GM18868 (cell line): ENCODE measurements around the gene MTERF4.

Source experiments
- ATAC-seq: cut with Tn5 transposase; IDR thresholded peaks from one replicate; pipeline ENCODE4 v1.9.1; 2021; ENCODE audit warnings: mild to moderate bottlenecking, moderate library complexity; ENCODE audit not compliant: unreplicated experiment

Gene MTERF4

DNA sequence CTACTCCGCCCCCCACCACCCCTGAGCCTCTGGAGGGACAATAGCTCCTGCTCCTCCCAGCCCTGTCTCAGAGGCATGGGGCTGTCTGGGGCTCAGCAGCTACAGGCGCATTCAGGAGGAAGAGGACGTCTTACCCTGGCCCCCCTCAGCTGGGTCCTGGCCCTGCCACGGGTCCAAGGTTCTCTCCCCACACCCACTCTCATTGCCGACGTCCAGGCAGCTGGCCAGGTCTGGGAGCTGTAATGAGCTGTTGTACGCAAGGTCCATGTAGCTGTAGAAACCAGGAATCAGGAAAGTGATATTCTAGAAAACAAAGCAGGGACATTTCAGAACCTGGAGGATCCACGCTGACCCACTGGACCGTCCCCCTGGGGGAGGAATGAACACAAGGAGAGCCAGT lies 33.6 kb upstream of the MTERF4 start:
- ATAC-seq: no peak

DNA sequence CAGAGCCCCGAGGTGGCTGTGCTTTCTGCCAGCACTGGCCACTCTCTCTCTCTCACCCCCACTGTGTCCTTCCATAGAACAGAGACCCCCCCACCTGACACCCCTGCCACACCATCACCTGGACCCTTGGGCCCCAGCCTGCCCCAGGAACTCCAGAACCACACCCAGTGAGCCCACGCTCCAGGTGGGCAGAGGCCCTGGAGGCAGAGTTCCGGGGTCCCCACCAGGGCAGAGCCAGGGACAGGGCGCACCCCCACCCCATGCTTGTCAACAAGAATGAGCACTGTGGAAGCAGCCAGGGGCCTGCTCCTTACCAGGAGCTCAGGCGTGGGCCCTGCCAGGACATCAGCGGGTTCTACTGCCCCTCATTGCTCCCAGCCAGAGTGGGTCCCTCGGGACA lies 32.6 kb upstream of the MTERF4 start:
- ATAC-seq: no peak

DNA sequence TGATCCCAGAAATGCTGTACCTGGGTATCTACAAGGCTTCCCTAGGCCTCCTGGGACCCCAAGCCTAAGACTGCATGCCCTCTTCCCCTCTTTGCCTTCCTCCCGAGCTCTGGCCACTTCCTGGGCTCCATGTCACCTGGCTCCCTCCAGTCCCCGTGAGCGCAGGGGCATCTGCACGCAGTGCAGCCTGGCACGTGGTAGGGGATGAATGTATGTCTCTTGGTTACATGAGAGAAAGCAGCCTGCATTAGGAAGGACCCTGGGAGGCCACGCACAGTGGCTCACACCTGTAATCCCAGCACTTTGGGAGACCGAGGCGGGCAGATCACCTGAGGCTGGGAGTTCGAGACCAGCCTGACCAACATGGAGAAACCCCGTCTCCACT lies 31.3 kb upstream of the MTERF4 start:
- no peak for ATAC-seq

DNA sequence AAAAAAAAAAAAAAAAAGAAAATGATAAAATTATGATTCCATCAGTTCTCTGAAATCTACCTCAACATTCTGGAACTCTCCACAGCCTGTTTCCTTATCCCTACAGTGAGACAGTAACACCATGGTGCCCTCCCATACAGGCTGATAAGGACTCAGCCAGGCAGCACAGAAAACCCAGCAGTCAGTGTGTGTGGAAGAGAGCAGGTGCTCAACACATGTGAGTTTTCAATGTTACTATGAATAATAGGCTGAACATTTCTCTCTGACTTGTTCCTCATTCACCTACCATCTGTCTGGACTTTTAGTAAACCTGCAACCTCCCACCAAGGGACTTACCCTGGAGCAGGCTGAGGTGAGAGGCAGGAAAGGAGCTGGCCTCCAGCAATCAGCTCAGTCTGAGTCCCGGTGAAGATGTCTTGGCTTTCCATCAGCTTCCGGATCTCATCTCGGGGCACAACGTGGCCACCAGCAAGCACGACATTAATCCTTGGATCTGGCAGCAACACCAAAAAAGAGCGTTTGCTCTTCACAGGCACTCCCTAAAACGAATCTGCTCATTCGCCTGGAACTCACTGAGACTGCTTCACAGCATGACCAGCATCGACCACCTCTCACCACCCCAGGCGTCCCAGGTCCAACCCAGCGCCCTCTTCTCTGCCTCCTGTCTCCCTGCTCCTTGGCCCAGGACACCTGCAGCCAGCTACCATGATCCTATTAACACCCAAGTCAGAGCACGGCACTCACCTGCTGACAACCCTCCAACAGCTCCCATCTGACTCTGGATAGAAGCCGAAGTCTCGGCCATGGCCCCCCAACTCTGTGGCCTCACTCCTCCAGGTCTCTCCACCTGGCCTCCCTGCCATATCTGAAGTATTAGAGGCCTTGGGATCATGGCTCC lies 30.7 kb upstream of the MTERF4 start:
- no peak for ATAC-seq

DNA sequence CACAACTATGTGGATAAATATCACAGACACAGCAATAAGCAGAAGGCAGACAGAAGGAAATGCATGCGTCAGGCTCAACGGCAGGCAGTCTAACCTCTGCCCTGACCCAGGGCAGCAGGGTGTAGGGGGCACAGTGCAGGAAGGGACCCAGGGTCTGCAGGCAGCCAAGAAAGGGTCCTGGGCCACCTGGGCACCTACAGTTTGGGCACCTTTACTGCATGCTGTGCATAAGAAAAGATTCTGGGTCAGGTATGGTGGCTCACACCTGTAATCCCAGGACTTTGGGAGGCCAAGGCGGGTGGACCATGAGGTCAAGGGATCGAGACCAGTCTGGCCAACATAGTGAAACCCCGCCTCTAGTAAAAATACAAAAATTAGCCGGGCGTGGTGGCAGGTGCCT lies 29.4 kb upstream of the MTERF4 start:
- no peak for ATAC-seq

DNA sequence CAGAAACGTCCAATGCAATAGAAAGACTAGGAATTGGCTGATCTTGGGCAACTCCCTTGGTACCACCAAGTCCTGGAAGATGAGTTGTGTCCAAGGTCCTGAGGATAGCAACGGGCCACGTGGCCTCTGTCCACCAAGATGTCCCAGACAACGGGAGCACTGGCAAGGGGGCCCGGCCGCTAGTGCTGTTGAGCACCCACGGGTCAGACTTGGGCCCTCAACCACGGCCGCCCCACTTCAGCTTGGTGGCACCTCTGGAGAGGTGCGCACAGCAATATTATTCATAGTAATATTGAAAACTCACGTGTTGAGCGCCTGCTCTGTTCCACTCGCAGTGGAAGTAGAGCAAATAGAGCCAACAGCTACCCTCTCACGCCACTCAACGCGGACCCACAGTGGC lies 28.2 kb upstream of the MTERF4 start:
- ATAC-seq: no peak

DNA sequence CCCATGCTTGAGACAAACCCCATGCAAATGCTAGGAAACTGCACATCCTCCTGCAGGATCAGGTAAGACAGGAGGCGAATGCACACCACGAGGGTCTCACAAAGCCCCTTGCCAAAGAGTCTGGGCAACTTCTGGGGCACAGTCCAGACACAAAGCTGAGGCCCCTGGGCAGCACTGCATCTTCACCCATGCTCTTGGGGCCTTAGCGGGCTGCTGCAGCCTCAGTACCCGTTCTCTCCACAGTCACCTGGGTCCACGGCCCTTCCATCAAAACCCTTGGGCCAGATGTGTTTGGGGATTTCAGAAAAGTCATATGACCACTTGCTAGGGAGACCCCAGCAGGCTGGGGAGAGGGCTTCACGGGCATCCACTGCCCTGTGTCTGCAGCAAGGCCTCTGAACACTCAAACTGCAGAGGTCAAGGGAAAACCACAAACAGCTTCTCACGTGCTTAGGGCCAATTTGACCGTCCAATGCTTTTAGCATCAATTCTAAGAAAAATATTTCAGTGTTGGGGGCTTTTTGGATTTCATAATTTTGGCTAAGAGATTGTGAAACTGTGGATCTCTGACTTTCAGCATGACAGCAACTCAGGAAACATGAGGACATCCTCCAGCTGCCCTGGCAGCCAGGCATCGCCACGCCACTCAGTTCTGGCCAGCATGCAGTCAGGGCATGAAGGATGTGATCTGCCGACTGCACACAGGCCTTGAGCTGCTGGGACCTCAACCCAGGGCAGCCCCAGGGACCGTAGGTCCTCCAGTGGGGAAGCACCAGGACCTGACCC lies 27.2 kb upstream of the MTERF4 start:
- no peak for ATAC-seq

DNA sequence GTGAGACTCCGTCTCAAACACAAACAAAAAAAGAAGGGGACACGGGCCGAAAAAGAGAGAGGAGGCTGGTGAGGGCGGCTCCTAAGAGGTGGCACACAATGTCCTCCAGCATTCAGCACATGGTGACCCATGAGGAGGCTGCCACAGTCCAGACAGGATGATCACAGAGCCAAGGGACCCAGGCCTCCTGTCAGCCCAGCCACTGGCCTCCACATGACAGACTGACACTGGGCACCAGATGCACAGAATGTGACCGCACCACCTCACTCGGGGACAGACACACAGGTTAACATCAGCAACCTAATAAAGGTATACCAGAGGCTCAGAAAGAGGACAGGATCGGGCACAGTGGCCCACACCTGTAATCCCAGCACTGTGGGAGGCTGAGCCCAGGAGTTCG lies 26.2 kb upstream of the MTERF4 start:
- ATAC-seq: no peak

DNA sequence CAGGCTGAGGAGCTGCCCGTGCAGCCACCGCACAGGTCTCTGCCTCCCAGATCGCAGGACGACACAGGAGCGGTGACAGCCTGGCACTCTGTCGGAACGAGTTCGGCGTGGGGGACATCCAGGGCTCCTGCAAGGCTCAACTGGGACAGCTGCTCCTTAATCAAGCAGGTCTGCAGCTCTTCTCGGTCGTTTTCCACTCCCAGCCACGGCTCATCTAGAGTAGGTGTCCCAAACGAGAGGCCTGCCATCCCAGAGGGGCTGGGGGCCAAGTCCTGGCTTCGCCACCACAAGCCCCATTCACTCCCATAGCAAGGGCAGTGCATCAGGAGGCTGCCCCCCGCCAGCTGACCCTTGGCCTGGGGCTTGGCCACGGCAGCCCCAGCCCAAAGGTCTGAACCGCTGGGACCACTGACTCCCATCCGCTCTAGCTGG lies 24.7 kb upstream of the MTERF4 start:
- ATAC-seq: no peak

DNA sequence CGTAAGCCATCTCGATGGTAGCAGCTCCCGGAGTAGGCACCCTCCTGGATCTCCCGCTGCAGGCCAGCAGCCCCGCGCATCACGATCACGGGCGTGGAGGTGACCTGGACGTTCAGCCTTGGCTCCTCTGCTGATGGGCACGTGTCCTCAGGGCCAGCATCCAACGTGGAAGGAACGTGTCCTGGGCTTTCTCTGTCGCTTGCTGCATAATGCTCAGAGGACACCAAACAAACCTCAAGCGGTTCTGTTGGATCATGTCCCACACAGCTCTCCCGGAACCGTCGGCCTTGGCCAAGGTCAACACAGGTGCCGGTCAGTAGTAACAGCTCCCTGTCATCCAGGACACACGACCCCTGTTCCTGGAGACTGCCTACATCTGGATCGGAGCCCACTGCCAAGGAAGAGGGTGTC lies 24.1 kb upstream of the MTERF4 start:
- no peak for ATAC-seq

DNA sequence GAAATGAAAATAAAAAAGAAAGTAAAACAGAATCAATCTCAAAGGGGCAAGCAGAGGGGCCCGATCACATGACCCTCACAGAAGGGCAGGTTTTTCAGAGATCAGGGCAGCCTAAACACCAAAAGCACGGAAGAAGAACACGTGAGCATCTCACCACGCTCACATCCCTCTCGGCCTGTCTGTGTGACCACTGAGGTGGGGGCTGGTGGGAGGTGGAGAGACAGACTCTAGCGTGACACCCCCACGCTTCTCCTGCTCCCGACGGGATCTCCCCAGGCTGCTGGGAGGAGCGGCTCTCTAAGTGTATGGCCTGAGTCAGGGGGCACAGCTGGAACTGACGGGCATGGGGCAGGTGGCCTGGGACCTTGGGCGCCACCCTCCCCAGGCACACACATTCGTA lies 23.5 kb upstream of the MTERF4 start:
- ATAC-seq: no peak

DNA sequence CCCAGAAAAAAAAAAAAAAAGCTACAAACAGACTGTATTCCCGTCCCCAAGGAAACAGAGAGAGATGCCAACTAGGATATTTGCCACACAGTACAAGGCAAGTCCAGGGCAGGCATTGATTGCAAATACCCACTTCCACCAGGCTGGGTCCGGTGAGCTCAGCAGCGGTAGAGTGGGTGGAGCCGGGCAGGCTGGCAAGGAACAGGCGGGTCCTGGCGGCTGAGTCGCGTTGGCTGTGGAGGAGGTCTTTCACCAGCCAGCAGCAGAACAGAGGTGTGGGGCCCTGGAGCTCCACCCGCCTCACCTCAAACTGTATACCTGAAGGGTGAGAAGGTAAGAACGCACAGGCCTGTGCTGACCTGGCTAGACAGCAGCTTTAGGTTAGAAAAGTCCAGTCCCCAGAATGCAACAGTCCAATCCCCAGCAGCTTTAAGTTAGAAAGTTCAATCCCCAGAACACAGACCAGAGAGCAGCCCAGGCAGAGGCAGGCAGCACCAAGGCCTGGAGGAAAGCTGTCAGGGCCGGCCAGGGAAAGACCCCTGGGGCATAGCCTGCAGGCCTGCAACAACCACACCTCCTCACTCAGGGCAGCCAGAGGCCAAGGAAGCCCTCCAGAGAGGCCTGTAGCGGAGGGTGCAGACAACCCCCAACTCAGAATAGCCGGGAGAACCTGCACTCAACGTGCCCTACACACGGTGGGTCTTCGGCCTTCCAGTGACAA lies 21.9 kb upstream of the MTERF4 start:
- ATAC-seq: no peak

DNA sequence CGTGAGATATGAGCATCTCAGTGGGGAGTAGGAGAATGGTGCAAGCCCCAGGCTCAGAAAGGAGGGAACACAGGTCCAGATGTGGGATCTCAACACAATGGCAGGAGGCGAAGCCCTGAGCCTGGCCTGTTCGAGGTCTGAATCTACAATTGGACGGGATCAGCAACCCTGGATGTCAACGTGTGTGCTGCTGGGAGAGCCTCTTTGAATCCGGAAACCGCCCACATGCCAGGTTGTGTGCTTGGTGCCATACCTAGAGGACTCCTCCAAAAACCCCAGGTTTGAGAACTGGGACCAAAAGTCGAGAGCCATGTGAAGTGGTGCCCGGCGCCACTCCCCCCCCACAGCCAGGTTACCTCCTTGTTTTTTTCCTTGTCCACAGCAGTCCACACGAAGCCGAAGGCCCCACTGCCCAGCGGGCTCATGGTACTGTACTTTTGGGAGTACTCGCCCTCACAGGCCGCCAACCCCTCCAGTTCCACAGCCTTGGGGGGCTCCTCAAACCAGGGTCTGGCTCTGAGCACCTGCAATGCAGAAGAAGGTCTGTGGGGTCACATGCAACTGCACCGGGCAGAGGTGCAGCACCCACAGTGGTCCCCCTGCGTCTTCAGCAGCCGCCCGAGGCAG lies 20.4 kb upstream of the MTERF4 start:
- ATAC-seq: no peak

DNA sequence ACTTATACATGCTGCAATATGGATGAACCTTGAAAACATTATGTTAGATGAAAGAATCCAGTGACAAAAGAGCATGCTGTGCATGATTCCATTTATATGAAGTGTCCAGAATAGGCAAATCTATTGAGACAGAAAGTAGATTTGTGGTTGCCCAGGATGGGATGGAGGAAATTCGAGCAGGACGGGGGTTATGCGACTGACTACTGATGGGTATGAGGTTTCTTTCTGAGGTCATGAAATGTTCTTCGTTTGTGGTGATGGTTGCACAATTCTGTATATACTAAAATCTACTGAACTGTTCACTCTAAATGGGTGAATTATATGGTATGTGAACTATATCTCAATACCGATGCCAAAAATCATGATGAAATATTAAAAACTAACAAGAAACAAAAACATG lies 18.9 kb upstream of the MTERF4 start:
- ATAC-seq: no peak

DNA sequence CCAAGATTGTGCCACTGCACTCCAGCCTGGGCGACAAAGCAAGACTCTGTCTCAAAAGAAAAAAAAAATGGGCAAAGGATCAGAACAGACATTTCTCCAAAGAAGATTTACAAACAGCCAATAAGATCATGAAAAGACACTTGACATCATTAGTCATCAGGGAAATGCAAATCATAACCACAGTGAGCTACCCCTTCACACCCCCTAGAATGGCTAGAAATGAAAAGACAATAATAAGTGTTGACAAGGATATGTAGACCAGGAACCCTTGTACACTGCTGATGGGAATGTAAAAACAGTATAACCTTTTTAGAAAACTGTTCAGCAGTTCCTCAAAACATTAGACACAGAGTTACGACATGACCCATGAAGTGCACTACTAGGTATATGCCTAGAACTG lies 18.4 kb upstream of the MTERF4 start:
- no peak for ATAC-seq

DNA sequence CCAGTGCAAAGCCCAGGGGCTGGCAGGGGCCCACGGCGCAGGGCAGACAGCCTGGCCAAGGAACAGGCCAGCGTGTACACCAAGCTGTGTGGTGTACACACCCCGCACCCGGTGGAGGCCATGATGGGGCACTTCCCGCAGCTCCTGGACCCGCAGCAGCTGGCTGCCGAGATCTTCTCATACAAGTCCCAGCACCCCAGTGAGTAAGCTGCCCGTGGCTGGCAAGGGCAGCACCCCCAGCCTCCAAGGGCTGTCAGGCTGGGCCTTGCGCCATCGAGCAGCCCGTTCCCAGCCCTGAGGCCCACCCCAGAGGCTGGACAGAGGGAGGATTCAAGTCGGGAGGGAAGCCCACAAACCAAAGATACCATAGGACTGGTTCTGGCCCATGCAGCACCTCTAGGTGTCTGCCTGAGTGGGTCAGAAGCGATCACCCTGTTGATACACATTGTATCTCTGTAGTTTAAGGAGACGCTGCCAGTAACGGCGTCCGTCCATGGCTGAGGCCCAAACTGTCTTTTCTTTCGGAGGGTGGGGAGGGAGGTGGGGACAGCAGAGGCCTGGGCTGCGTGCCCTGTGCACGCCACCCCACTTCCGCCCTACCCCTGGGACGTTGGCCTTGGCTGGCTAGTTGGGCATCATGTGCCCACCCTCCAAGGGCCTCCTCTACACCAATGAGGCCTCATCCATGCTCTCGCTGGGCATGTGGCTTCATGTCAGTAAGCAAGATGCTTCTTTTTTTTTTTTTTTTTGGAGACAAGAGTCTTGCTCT lies 16.8 kb upstream of the MTERF4 start:
- ATAC-seq: no peak

DNA sequence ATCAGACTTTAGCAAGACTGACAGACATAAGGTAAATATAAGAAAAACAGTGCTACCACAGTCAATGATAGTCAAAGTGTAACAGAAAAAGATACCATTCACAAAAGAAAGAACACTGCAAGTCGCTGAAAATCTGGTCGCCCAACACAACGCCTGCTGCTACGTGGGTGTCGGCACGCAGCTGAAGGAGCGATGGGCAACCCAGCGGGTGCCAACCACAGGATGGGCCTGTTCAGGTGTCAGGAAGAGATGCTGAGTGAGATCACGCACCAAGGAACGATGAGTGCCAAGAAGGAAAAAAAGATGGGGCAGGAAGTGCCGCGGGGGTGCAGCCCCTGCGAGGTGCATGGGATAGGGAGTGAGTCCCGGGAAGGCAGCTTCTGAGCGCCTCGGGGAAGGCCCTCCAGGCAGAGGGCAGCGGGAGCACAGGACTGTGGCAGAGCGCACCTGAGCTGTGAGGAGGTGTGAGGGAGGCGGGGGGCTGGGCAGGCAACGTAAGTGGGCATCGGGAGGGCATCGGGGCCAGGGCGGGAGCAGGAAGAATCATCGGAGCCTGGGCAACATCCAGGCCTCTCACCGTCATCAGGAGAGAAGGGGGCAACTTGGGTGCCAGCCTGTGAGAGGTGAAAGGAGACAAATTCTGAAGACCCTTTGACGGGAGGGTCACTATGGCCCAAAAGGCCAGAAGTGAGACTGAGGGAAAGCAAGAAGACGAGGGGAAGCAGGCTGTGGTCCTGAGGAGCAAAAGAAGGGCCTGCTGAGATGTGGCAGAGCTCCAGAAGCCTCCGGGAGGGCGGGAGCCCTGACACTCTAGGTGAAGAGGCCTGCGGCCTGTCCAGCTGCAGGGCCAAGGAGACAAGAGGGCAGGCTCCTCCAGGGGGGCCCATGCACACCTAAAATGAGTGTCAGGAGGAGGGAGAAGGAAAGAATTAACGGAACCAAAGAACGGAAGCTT lies 14.8 kb upstream of the MTERF4 start:
- no peak for ATAC-seq

DNA sequence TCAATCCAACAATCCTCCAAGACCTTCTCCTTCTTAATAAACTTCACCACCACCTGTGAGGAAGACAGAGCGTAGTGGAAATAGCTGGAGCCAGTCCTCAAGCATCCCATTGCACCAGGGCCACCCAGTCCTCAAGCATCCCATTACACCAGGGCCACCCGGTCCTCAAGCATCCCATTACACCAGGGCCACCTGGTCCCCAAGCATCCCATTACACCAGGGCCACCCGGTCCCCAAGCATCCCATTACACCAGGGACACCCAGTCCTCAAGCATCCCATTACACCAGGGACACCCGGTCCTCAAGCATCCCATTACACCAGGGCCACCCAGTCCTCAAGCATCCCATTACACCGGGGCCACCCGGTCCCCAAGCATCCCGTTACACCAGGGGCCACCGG lies 13.3 kb upstream of the MTERF4 start:
- ATAC-seq: no peak

DNA sequence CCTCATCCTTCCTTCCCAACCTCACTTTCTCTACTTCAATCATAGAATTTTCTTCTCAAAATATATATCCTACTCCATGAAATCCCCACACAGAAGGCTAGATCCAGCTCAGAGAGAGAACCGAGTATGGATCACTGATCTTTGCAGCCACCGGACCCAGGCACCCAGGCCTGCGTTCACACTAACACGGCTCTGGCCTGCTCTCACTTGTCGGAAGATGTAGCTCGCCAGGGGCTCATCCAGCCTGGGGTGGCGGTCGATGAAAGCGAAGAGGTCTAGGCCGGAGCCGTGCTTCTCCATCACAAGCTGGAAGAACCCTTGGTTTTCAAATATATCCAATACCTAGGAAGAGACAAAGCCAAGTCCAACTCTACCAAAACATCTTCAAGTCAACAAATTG lies 12.7 kb upstream of the MTERF4 start:
- ATAC-seq: no peak
